DMS53 treated with DMSO at 0.1 percent for 48 hours (cell line): ENCODE results near the gene TMEM87B.
"Not testable (repeated sequence)": the region's sequence is repeated elsewhere in the genome, so short reads cannot be mapped to it uniquely, and the experiment has no call there.

Experiments used
- DNase-seq: peaks from one replicate; lab custom pipeline; 2025; ENCODE audit not compliant: unreplicated experiment; lab: John Stamatoyannopoulos, UW

Gene TMEM87B

GRCh38 chr2:112065486-112065885, 10.4 kb downstream of the TMEM87B start:
- DNase-seq: no peak

GRCh38 chr2:112065966-112066365, 10.9 kb downstream of the TMEM87B start:
- DNase-seq: no peak

GRCh38 chr2:112069794-112070193, 14.7 kb downstream of the TMEM87B start:
- DNase-seq: not testable (repeated sequence)

- DNase-seq: no peak
Measured at GRCh38 chr2:112073875-112074274, 18.8 kb downstream of the TMEM87B start.

GRCh38 chr2:112074506-112074905, 19.4 kb downstream of the TMEM87B start:
- DNase-seq: no peak

GRCh38 chr2:112075490-112076260, 20.6 kb downstream of the TMEM87B start:
- no peak for DNase-seq

GRCh38 chr2:112077814-112078213, 22.7 kb downstream of the TMEM87B start:
- no peak for DNase-seq

- DNase-seq: no peak
Measured at GRCh38 chr2:112081262-112081661, 26.2 kb downstream of the TMEM87B start.

- DNase-seq: no peak
Measured at GRCh38 chr2:112084689-112085374, 29.8 kb downstream of the TMEM87B start.

GRCh38 chr2:112085375-112085730, 30.3 kb downstream of the TMEM87B start:
- DNase-seq: no peak

- no peak for DNase-seq
Measured at GRCh38 chr2:112085916-112086669, 31.0 kb downstream of the TMEM87B start.

- no peak for DNase-seq
Measured at GRCh38 chr2:112087346-112088020, 32.4 kb downstream of the TMEM87B start.

- no peak for DNase-seq
Measured at GRCh38 chr2:112089375-112089774, 34.3 kb downstream of the TMEM87B start.

- no peak for DNase-seq
Measured at GRCh38 chr2:112092286-112093041, 37.4 kb downstream of the TMEM87B start.

- no peak for DNase-seq
Measured at GRCh38 chr2:112093216-112093615, 38.1 kb downstream of the TMEM87B start.

GRCh38 chr2:112095681-112096080, 40.6 kb downstream of the TMEM87B start:
- no peak for DNase-seq

GRCh38 chr2:112096098-112096497, 41.0 kb downstream of the TMEM87B start:
- DNase-seq: no peak

GRCh38 chr2:112108178-112108832, 53.2 kb downstream of the TMEM87B start:
- DNase-seq: no peak

- no peak for DNase-seq
Measured at GRCh38 chr2:112109278-112109677, 54.2 kb downstream of the TMEM87B start.

GRCh38 chr2:112110966-112111365, 55.9 kb downstream of the TMEM87B start:
- no peak for DNase-seq
